GM10266 (cell line): Measurements from ENCODE around the gene SULT1C4.
"Not testable (repeated sequence)": the region's sequence is repeated elsewhere in the genome, so short reads cannot be mapped to it uniquely, and the experiment has no call there.

ENCODE experiments used
- DNase-seq: peaks from one replicate; pipeline ENCODE4 v3.0.0; 2012; ENCODE audit errors: extremely low spot score
- TF ChIP-seq, protein P1 (sequence below): IDR thresholded peaks from 2 replicates; pipeline ENCODE4 v1.5.1; 2012; ENCODE audit warnings: mild to moderate bottlenecking, low read depth; ENCODE audit not compliant: control insufficient read depth, insufficient read depth; ENCODE audit errors: missing control alignments

SULT1C4 gene

DNA sequence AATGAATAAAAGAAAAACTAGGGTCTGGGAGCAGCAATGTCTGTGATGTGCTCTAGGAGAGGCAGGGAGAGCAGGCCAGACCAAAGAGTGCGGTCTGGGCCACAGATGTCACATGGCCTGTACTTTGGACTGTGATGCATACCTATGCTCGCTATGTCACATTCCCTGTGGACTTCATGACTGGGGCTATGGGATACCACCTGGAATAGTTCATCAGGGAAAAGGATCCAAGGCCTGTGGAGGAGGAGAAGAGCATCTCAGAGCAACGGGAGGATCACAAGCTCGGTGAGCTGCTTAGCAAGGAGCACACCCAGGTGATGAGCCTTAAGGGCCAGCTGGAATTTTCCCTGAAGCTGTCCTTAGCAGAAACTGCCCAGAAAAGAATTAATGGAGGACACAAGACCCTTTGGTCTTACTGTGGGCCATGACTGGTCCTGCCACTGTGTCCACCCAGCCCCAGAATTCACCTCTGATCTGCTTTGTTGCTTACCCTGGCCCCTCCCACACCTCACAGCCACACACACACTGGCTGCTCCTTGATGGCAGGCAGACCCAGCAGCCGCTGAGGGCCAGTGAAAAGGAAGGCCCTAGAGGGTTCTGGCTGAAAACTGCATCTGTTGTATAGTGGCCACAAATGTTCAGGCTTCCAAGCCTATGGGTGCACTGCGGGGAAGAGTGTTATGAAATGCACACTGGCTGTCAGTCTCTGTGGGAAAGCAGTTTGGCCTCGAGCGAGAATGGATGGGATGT is 45.9 kb downstream of the SULT1C4 start:
- DNase-seq = no peak
- TF ChIP-seq, protein P1, sequence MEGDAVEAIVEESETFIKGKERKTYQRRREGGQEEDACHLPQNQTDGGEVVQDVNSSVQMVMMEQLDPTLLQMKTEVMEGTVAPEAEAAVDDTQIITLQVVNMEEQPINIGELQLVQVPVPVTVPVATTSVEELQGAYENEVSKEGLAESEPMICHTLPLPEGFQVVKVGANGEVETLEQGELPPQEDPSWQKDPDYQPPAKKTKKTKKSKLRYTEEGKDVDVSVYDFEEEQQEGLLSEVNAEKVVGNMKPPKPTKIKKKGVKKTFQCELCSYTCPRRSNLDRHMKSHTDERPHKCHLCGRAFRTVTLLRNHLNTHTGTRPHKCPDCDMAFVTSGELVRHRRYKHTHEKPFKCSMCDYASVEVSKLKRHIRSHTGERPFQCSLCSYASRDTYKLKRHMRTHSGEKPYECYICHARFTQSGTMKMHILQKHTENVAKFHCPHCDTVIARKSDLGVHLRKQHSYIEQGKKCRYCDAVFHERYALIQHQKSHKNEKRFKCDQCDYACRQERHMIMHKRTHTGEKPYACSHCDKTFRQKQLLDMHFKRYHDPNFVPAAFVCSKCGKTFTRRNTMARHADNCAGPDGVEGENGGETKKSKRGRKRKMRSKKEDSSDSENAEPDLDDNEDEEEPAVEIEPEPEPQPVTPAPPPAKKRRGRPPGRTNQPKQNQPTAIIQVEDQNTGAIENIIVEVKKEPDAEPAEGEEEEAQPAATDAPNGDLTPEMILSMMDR = no peak

DNA sequence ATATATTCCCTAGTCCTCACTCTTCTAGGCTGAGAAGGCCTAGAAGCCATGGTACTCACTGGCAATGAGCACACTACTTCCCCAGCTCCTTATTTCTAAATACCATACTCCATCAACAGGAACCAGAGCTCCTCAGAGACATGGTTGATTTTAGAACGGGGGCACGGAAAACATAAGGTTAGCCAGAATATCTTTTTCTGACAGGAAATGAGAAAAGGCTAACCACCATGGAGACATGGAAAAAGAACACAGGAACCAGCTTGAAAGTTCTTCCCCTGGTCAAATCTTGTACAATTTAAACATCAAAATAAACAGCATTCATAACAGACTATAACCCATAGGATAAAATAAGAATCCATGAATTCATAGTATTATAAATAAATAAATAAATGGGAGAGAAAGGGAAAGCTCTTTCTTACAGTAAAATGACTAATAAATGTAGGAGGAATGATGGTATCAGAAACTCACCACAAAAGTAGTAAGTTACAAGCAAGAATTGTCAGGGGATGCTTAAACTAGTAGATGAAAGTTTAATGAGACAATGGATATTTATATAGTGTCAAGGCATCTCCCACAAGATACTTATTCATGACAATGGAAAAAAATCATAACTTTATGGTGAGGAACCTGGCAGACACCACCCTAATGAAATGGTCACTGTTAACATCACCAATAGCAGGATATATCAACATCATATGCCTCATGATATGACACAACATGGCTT is 50.7 kb downstream of the SULT1C4 start:
- TF ChIP-seq, protein P1 = no peak
- no peak for DNase-seq

DNA sequence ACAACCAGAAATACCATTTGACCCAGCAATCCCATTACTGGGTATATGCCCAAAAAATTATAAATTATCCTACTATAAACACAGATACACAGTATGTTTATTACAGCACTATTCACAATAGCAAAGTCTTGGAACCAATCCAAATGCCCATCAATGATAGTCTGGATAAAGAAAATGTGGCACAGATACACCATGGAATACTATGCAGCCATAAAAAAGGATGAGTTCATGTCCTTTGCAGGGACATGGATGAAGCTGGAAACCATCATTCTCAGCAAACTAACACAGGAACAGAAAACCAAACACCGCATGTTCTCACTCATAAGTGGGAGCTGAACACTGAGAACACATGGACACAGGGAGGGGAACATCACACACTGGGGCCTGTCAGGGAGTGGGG is 57.8 kb downstream of the SULT1C4 start:
- not testable (repeated sequence) for DNase-seq

DNA sequence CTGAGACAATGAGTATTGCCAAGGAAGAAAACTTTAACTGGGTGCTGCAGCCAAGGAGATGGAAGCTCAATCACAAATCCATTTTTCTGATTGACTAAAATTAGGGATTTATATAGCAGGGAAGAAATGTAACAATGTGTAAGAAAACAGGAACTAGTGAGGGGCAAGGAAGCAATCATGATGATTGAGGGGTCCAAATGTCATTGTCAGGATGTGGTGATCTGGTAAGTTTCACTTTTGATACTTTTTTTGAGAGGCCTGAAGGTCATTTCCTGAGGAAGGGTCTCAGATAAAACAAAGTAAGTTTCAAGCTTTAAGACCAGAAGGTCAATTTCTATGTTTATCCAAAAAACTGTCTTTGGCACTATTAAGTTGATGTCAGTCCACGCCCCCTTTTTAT is 59.2 kb downstream of the SULT1C4 start:
- DNase-seq = no peak
- TF ChIP-seq, protein P1 = no peak
